GM06990 (cell line): ENCODE measurements around the gene KCNH3.

Experiments
- DNase-seq: peaks from one replicate; pipeline ENCODE4 v3.0.0-alpha.2; 2011; ENCODE audit not compliant: insufficient read length; ENCODE audit errors: extremely low read depth
- H3K27me3 ChIP-seq: replicated peaks from 2 replicates; pipeline ENCODE4 v1.6.0; 2011; ENCODE audit warnings: low read length; ENCODE audit not compliant: control insufficient read depth, insufficient read depth
- H3K36me3 ChIP-seq: 2 replicates; pipeline ENCODE4 v1.5.1; 2011; ENCODE audit warnings: low read length; ENCODE audit not compliant: control insufficient read depth, insufficient read depth
- H3K4me3 ChIP-seq: replicated peaks from 2 replicates; pipeline ENCODE4 v1.5.1; 2011; ENCODE audit warnings: low read depth, mild to moderate bottlenecking, control low read depth, low read length
- TF ChIP-seq, protein P1 (sequence below): IDR thresholded peaks from 2 replicates; pipeline ENCODE4 v1.5.1; 2011; ENCODE audit warnings: low read length, control low read depth, mild to moderate bottlenecking, inconsistent platforms; ENCODE audit not compliant: insufficient read depth, poor library complexity, severe bottlenecking

Gene KCNH3

DNA sequence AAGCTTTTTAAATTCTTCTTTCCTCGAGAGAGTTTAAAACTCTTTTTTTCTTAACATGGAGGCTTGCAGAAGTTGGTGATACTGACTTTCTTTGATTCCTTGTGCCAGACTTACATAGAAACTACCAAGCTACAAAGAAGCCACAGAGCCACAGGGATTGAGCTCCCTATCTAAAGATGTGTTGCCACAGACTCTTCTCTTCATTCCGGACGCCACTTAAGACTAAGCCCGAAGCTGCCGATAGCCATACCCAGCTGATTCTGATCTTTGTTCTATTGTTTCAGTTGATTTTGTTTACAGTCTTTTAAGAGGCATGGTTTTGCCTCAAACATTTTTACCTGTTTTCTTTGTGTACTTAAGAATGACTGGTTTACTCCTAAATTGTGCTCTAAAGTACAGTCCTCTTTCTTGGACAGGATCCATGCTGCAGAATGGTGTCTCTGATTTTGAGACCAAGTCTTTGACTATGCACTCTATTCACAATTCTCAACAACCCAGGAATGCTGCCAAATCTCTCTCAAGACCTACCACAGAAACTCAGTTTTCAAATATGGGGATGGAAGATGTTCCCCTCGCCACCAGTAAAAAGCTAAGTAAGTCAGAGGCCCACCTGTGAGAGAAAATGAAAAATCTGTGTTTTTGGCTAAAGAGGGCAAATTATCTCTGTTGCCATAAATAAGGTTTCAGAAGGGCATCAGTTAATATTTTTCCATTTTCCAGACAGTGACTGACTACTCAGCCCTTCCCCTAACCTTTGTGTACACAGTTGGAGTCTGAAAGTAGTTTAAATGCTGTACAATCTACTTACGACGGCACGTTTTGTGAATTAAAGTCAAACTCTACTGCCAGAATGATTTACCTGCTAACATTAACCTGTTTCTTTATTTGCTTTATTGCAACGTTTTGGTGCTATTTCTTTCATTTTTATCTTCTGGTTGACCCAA lies 42.1 kb upstream of the KCNH3 start:
- peaks cover 4% of the 10 kb centered on the region for H3K36me3 ChIP-seq
- H3K27me3 ChIP-seq = no peaks in the 10 kb centered on the region
- TF ChIP-seq, protein P1, sequence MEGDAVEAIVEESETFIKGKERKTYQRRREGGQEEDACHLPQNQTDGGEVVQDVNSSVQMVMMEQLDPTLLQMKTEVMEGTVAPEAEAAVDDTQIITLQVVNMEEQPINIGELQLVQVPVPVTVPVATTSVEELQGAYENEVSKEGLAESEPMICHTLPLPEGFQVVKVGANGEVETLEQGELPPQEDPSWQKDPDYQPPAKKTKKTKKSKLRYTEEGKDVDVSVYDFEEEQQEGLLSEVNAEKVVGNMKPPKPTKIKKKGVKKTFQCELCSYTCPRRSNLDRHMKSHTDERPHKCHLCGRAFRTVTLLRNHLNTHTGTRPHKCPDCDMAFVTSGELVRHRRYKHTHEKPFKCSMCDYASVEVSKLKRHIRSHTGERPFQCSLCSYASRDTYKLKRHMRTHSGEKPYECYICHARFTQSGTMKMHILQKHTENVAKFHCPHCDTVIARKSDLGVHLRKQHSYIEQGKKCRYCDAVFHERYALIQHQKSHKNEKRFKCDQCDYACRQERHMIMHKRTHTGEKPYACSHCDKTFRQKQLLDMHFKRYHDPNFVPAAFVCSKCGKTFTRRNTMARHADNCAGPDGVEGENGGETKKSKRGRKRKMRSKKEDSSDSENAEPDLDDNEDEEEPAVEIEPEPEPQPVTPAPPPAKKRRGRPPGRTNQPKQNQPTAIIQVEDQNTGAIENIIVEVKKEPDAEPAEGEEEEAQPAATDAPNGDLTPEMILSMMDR = no peak
- H3K4me3 ChIP-seq = no peak overlapping the region
- DNase-seq = no peak

GRCh38 chr12:49501895-49502294 lies 36.9 kb upstream of the KCNH3 start:
- peaks cover 11% of the 10 kb centered on the region for H3K36me3 ChIP-seq
- DNase-seq = no peak
- TF ChIP-seq, protein P1 = no peak
- no peak overlapping the region for H3K4me3 ChIP-seq
- H3K27me3 ChIP-seq = no peaks in the 10 kb centered on the region

DNA sequence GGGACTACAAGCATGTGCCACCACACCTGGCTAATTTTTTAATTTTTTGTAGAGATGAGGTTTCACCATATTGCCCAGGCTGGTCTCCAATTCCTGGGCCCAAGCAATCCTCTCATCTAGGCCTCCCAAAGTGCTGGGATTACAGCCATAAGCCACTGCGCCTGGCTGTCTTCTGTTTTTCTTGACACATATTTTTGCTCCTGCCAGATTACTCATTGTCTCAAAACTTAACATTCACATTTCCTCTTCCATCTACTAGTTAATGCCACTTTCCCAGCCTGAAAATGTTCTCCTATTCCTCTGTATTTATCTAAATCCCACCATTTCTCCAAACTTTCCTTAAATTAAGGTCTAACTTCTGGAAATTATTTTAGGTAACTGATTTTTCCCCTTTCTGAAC lies 36.2 kb upstream of the KCNH3 start:
- Histone ChIP-seq H3K27me3 (no peaks in the 10 kb centered on the region), H3K4me3 (no peak overlapping the region), H3K36me3 (peaks cover 11% of the 10 kb centered on the region)
- DNase-seq = no peak
- TF ChIP-seq, protein P1 = no peak

GRCh38 chr12:49503674-49504180 lies 35.1 kb upstream of the KCNH3 start:
- TF ChIP-seq, protein P1 = no peak
- no peak for DNase-seq
- no peaks in the 10 kb centered on the region for H3K27me3 ChIP-seq
- H3K36me3 ChIP-seq = peaks cover 11% of the 10 kb centered on the region
- H3K4me3 ChIP-seq = no peak overlapping the region

DNA sequence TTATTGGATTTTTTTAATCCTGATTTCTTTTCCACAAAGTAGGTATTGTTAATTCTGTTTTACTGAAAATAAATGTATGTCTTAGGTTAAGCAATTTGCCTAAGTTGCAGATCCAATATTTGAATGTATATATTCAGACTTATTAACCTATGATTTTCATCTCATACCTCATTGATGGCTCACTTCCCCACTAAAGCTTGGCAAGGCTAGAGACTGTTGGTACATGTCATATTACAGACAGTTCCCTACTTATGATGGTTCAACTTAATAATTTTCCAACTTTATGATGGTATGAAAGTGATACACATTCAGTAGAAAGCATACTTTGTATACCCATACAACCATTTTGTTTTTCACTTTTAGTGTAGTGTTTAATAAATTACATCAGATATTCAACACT lies 33.2 kb upstream of the KCNH3 start:
- TF ChIP-seq, protein P1 = no peak
- H3K27me3 ChIP-seq = no peaks in the 10 kb centered on the region
- peaks cover 8% of the 10 kb centered on the region for H3K36me3 ChIP-seq
- H3K4me3 ChIP-seq = no peak overlapping the region
- no peak for DNase-seq
